Measurements from ENCODE around the gene TSTD1.
A peak's percentile ranks its signal among the peaks of the same experiment; 100 is the strongest.

Gene TSTD1

GRCh38 chr1:161038523-161039153 is at the start of gene TSTD1:
TSTD1 (minus strand) TSS chr1:161038964; CDS start chr1:161038889, 75 bp downstream.
- Mint-ChIP-seq H3K27me3 (no peaks in the 10 kb centered on the region), H3K4me3 (peak within 1 kb of the TSS; percentile 92 to 99), H3K27ac (peak within 1 kb of the TSS; percentile 95 to 99), H3K4me1 (peaks cover 83% of the 10 kb centered on the region), H3K9me3 (no peaks in the 10 kb centered on the region)
- DNase-seq: peak; percentile 86 to 90
- ATAC-seq: peak; percentile 93

DNA sequence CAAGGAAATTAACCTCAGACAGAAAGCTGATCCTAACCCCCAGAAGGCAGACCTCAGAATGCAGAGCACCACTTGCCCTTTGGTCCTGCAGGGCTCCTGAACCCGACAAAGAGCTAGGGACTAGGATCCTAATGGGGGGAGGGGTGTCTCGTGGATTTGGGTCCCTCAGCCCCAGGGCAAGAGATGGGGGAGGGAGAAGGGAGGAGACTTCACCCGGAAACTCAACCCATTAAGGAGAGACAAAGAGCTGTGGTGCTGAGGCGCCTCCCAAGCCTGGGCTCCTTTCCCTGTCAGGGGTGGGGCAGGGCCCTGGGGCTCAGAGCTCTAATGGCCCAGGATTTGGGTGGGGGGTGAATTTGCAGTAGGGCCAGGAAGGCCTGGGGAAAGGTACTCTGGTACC is 47.7 kb upstream of the TSTD1 start:
- Mint-ChIP-seq H3K4me1 (peaks cover 35% of the 10 kb centered on the region), H3K27me3 (no peaks in the 10 kb centered on the region), H3K4me3 (no peak overlapping the region), H3K27ac (peak overlapping the region in 1 of 2 donors; percentile 42), H3K9me3 (no peaks in the 10 kb centered on the region)
- no peak for DNase-seq
- ATAC-seq: no peak

DNA sequence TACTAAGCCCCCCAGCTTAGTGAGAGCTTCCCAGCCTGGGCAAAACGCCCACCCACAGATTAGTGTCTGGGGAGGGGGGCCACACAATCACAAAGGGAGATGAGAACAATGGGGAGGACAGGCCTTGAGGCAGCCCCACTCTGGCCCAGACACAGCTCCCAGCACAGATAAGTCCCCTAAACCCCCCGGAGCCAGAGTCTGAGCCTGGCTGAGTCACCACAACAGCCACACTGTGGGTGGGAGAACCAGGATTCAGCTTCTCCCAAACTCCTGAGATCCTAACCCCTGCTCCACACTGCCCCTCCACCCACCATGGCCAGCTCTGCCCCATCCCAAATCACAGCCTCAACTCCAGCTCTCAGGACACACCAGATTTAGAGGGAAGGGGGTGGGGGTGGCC is 46.4 kb upstream of the TSTD1 start:
- Mint-ChIP-seq H3K4me1 (peaks cover 23% of the 10 kb centered on the region), H3K4me3 (no peak overlapping the region), H3K27ac (peak overlapping the region in 1 of 2 donors; percentile 45), H3K9me3 (no peaks in the 10 kb centered on the region), H3K27me3 (no peaks in the 10 kb centered on the region)
- ATAC-seq (no peak), DNase-seq (no peak)

DNA sequence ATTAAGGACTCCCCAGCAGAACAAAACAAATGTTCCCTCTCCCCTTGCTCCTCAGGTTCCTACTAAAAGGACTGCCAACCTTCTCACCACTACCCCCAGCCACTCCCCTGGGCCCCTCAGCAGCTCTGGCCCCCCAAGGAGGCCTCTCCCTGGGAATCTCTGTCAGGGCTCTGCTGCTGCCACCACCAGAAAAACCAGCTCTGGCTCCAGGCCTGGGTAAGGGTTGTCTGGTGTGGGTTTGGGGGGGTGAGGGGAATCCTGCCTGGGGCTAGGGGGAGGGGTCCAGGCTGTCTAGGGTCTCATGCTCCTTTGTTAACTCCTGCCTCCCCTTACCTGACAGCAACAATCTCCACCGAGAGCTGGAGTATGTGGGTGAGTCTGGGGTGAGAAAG is 45.8 kb upstream of the TSTD1 start:
- H3K9me3 Mint-ChIP-seq: no peaks in the 10 kb centered on the region
- no peaks in the 10 kb centered on the region for H3K27me3 Mint-ChIP-seq
- DNase-seq: no peak
- no peak for ATAC-seq
- H3K4me1 Mint-ChIP-seq: peaks cover 17% of the 10 kb centered on the region
- H3K4me3 Mint-ChIP-seq: no peak overlapping the region
- H3K27ac Mint-ChIP-seq: no peak overlapping the region

- H3K27me3 Mint-ChIP-seq: no peaks in the 10 kb centered on the region
- H3K4me3 Mint-ChIP-seq: no peak overlapping the region
- no peaks in the 10 kb centered on the region for H3K9me3 Mint-ChIP-seq
- ATAC-seq (peak; percentile 31), DNase-seq (no peak)
- peaks cover 16% of the 10 kb centered on the region for H3K4me1 Mint-ChIP-seq
- H3K27ac Mint-ChIP-seq: no peak overlapping the region
These were observed 45.2 kb upstream of the TSTD1 start for GRCh38 chr1:161083748-161084596.

DNA sequence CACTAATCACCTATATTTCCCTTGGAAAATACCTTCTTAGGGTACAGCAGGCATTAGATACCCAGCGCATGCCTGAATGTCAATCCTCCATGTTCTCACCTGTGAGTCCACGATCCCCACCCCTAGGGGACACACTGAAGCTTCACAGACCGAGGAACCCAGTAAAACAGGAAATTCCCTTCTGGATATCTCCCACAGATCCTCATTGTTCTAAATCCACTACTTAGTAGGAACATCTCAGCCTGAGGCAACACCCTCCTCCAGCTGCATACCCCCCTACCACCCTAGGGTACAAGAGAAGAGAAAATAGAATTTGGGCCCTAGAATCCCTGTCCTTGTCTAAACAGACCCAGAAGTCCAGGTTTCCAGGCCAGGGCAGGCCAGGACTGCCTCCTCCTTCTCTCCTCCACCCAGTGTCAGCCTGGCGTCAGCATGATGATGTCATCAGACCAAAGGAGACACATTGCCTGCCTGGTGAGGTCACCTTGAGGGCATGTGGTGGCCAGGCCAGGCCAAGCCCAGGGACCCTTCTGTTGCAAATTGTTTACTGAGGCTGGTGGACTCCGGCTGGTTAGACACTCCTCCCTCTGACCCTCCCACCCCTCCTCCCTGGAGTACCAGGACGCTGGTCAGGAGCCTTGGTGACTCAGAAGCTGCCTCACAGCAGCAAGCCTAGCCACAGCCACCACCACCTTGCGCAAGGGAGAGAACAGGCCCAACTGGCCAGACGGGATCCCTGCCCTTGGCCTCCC is 44.4 kb upstream of the TSTD1 start:
- DNase-seq (no peak), ATAC-seq (peak; percentile 47)
- Mint-ChIP-seq H3K4me1 (peaks cover 10% of the 10 kb centered on the region), H3K27me3 (no peaks in the 10 kb centered on the region), H3K4me3 (no peak overlapping the region), H3K27ac (no peak overlapping the region), H3K9me3 (no peaks in the 10 kb centered on the region)

- ATAC-seq (no peak), DNase-seq (no peak)
- Mint-ChIP-seq H3K9me3 (no peaks in the 10 kb centered on the region), H3K4me1 (peaks cover 3% of the 10 kb centered on the region), H3K27ac (no peak overlapping the region), H3K4me3 (no peak overlapping the region), H3K27me3 (no peaks in the 10 kb centered on the region)
These were observed 43.7 kb upstream of the TSTD1 start for GRCh38 chr1:161082483-161082882.

DNA sequence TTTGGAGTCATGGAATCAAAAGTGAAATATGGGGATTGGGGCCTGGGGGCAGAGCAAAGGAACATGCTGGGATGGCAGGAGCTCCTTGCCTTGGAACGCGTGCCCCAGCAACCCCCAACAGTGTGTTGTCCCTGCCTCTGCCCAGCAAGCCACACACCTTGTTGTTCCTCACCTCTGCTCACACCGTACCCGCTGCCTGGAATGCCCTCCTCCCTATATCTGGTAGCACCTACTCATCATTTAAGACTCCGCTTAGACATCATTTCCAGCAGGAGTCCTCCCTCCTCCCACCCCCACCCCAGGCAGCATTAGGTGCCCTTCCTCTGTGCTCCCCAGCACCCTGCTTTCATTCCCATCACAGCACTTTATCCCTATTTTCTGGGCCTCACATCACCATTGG is 42.8 kb upstream of the TSTD1 start:
- Mint-ChIP-seq H3K27me3 (no peaks in the 10 kb centered on the region), H3K27ac (peak overlapping the region in 1 of 2 donors; percentile 13), H3K9me3 (no peaks in the 10 kb centered on the region), H3K4me3 (no peak overlapping the region), H3K4me1 (no peaks in the 10 kb centered on the region)
- ATAC-seq (no peak), DNase-seq (no peak)

DNA sequence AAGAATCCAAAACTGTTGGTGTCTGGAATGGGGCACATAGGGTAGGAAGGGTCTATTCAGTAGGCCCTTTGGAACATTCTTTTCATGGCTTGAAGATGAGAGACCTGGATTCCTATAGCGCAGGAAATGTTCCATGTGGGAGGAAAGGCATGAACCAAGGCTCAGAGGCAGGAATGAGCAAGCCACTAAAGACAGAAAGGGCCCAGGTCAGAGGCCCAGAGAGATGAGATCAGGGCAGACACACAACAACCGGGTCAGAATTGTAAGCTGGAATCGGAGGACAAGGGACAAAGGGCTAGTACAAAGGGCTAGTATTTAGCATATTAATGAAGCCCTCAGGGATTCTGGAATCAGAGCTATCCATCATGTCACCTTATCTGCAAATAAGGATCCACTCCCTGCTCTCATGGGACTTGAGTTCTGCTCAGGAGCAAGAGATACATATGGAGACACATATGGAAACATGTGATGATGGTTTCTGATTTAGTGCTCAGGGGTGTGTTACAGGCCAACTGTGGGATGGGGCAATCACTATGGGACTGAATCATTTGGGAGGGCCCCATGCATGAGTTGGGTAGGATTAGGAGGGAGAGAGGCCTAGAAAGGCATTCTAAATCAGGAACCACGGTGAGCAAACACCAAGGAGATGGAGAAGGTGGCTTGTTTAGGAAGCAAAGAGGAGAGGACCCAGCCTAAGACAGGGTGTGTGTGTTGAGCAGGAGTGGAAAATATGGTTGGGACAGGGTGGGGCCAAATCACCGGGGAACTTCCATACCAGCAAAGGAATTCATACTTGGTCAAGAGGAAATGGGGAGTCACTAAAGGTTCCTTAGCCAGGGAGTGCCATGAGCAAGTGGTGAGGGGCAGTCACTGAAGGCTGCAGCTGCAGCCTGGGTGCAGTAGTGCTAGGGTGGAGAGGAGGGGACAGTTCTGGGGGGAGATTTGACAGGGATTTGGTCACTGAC is 42.0 kb upstream of the TSTD1 start:
- Mint-ChIP-seq H3K27ac (peak overlapping the region in 1 of 2 donors; percentile 13), H3K27me3 (no peaks in the 10 kb centered on the region), H3K9me3 (no peaks in the 10 kb centered on the region), H3K4me1 (no peaks in the 10 kb centered on the region), H3K4me3 (no peak overlapping the region)
- ATAC-seq: no peak
- no peak for DNase-seq

GRCh38 chr1:161079436-161080110 is 40.8 kb upstream of the TSTD1 start:
- H3K27ac Mint-ChIP-seq: no peak overlapping the region
- no peak for ATAC-seq
- no peaks in the 10 kb centered on the region for H3K27me3 Mint-ChIP-seq
- H3K4me3 Mint-ChIP-seq: no peak overlapping the region
- no peak for DNase-seq
- H3K4me1 Mint-ChIP-seq: peaks cover 5% of the 10 kb centered on the region
- no peaks in the 10 kb centered on the region for H3K9me3 Mint-ChIP-seq

- no peak for ATAC-seq
- Mint-ChIP-seq H3K9me3 (no peaks in the 10 kb centered on the region), H3K4me3 (no peak overlapping the region), H3K27ac (no peak overlapping the region), H3K27me3 (no peaks in the 10 kb centered on the region), H3K4me1 (peaks cover 26% of the 10 kb centered on the region)
- DNase-seq: no peak
These were observed 38.7 kb upstream of the TSTD1 start for GRCh38 chr1:161077426-161077825.

DNA sequence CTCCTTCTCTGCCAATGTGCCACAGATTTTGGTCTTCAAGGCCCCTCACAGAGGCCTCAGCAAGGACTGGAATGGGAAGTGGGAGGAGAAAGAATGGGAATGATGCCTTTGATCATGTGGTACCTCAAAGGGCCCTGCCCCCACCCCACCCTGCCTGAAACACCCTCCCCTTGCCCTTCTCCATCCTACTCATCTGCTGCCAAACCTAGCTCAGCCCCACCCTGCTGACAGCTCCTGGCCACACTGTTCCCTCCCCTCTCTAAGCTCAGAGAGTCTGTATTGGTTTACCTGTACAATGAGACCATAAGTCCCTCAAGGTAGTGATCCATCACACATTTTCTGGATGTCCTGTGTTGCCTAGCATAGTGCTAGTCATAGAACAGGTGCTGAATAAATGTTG is 37.6 kb upstream of the TSTD1 start:
- H3K9me3 Mint-ChIP-seq: no peaks in the 10 kb centered on the region
- H3K4me3 Mint-ChIP-seq: no peak overlapping the region
- DNase-seq (no peak), ATAC-seq (no peak)
- H3K27me3 Mint-ChIP-seq: no peaks in the 10 kb centered on the region
- H3K27ac Mint-ChIP-seq: peak overlapping the region in 1 of 2 donors; percentile 80
- peaks cover 36% of the 10 kb centered on the region for H3K4me1 Mint-ChIP-seq

DNA sequence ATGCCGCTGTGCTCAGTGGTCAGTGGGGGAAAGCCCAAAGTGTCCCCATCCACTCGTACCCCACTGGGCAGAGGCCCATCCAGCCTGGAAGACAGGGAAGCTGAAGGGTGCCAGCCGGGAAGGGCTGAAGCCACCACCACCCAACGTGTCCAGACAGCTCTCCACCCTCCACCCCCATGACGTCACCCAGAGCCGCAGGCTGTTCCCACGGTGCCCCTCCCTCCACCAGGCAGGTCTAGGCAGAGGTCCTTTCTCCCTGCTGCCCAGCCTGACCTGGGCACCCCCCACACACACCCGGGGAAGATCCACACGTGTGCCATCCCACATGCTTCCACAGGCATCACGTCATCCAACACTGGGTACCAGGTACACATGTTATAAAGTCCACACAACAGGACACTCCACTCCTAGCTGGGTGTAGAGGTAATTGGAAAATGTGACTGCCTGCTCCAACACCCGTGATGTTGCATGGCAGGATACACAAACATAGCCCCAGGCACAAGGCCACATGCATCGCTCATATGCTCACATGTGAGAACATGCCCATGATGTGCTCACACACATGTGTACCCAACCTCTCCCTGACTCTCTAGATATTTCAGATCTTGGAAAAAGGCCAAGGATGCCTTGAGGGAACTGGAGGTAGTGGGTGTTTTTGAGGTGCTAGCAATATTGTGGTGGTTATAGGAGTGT is 36.1 kb upstream of the TSTD1 start:
- DNase-seq (no peak), ATAC-seq (no peak)
- Mint-ChIP-seq H3K27me3 (no peaks in the 10 kb centered on the region), H3K4me1 (peaks cover 52% of the 10 kb centered on the region), H3K27ac (no peak overlapping the region), H3K4me3 (no peak overlapping the region), H3K9me3 (no peaks in the 10 kb centered on the region)

GRCh38 chr1:161073474-161074121 is 34.8 kb upstream of the TSTD1 start:
- H3K27me3 Mint-ChIP-seq: no peaks in the 10 kb centered on the region
- no peaks in the 10 kb centered on the region for H3K9me3 Mint-ChIP-seq
- ATAC-seq: no peak
- peak overlapping the region in 1 of 2 donors; percentile 83 for H3K27ac Mint-ChIP-seq
- H3K4me1 Mint-ChIP-seq: peaks cover 53% of the 10 kb centered on the region
- DNase-seq: no peak
- no peak overlapping the region for H3K4me3 Mint-ChIP-seq

Measured in stimulated activated naive CD8-positive, alpha-beta T cell treated with anti-CD3 and anti-CD28 coated beads, Interleukin-15, amount 100 ng/mL, for 72 hours (primary cell).